GM08714 (cell line): ENCODE measurements around the gene SHQ1.
A peak's percentile ranks its signal among the peaks of the same experiment; 100 is the strongest.

Experiments used
- H3K4me3 ChIP-seq: fragments of 200-500 bp; sonication (Bioruptor generic); 2 replicates; pipeline ENCODE4 v1.5.1; 2014; ENCODE audit warnings: mild to moderate bottlenecking, low read length, inconsistent platforms
- ZNF274 ChIP-seq: IDR thresholded peaks from 2 replicates; pipeline ENCODE4 v1.6.1; 2012; ENCODE audit warnings: mild to moderate bottlenecking, low read depth, low read length

Gene SHQ1

GRCh38 chr3:72847751-72848702 lies at the start of gene SHQ1:
Gene SHQ1, minus strand, starts transcription at chr3:72848445. Its CDS starts 105 bp downstream, at chr3:72848340.
- no peak for TF ChIP-seq ZNF274
- peak within 1 kb of the TSS; percentile 86 for H3K4me3 ChIP-seq

- no peak overlapping the region for H3K4me3 ChIP-seq
- no peak for TF ChIP-seq ZNF274
These were observed 49.4 kb upstream of the SHQ1 start for GRCh38 chr3:72897758-72898007.

- no peak for TF ChIP-seq ZNF274
- no peak overlapping the region for H3K4me3 ChIP-seq
These were observed 48.9 kb upstream of the SHQ1 start for GRCh38 chr3:72896996-72897757.

GRCh38 chr3:72894976-72895552 lies 46.8 kb upstream of the SHQ1 start:
- TF ChIP-seq ZNF274: no peak
- no peak overlapping the region for H3K4me3 ChIP-seq

- no peak for TF ChIP-seq ZNF274
- H3K4me3 ChIP-seq: no peak overlapping the region
These were observed 44.6 kb upstream of the SHQ1 start for GRCh38 chr3:72892870-72893269.

GRCh38 chr3:72892081-72892775 lies 44.0 kb upstream of the SHQ1 start:
- H3K4me3 ChIP-seq: no peak overlapping the region
- TF ChIP-seq ZNF274: no peak

- H3K4me3 ChIP-seq: no peak overlapping the region
- TF ChIP-seq ZNF274: no peak
These were observed 43.0 kb upstream of the SHQ1 start for GRCh38 chr3:72891053-72891855.

GRCh38 chr3:72890166-72890925 lies 42.1 kb upstream of the SHQ1 start:
- no peak for TF ChIP-seq ZNF274
- no peak overlapping the region for H3K4me3 ChIP-seq

- H3K4me3 ChIP-seq: no peak overlapping the region
- TF ChIP-seq ZNF274: no peak
These were observed 41.3 kb upstream of the SHQ1 start for GRCh38 chr3:72889310-72890165.

GRCh38 chr3:72888546-72889309 lies 40.5 kb upstream of the SHQ1 start:
- no peak for TF ChIP-seq ZNF274
- H3K4me3 ChIP-seq: no peak overlapping the region; the same call in 1 of the 2 replicates
